Astrocyte (in vitro differentiated cells and primary cell): ENCODE measurements around the gene AFG1L. TPM values are rescaled to one million over a fixed set of nuclear protein-coding genes. Genes with fewer than 3 reads are reported as not detected.

Experiments
- DNase-seq: peaks from one replicate; pipeline ENCODE4 v3.0.0-alpha.2; 2010; ENCODE audit warnings: low read depth
- FAIRE-seq: peaks from 2 replicates; lab custom pipeline; 2011; peaks lifted over from hg19 to GRCh38; lab: Jason Lieb, UNC
- H2AFZ ChIP-seq: 2 replicates; pipeline ENCODE4 v1.6.0; 2012; ENCODE audit warnings: low read depth, low read length, inconsistent platforms
- H3K27ac ChIP-seq: 2 replicates; pipeline ENCODE4 v1.5.1; 2011; ENCODE audit warnings: low read depth, low read length, inconsistent platforms
- H3K27me3 ChIP-seq: 2 replicates; pipeline ENCODE4 v1.6.0; 2011; ENCODE audit warnings: low read length, inconsistent platforms; ENCODE audit not compliant: insufficient read depth
- H3K36me3 ChIP-seq: 2 replicates; pipeline ENCODE4 v1.5.1; 2011; ENCODE audit warnings: low read length, inconsistent platforms; ENCODE audit not compliant: insufficient read depth
- H3K4me1 ChIP-seq: 2 replicates; pipeline ENCODE4 v1.5.1; 2011; ENCODE audit warnings: low read length, inconsistent platforms; ENCODE audit not compliant: insufficient read depth
- H3K4me2 ChIP-seq: 2 replicates; pipeline ENCODE4 v1.6.0; 2012; ENCODE audit warnings: low read length, inconsistent platforms
- H3K4me3 ChIP-seq: 2 replicates; pipeline ENCODE4 v1.5.1; 2011; ENCODE audit warnings: low read depth, mild to moderate bottlenecking, low read length, inconsistent platforms; ENCODE audit not compliant: insufficient read depth
- H3K79me2 ChIP-seq: 2 replicates; pipeline ENCODE4 v1.6.0; 2012; ENCODE audit warnings: mild to moderate bottlenecking, low read length, inconsistent platforms; ENCODE audit not compliant: insufficient read depth
- H3K9ac ChIP-seq: 2 replicates; pipeline ENCODE4 v1.6.0; 2012; ENCODE audit warnings: mild to moderate bottlenecking, low read length, inconsistent platforms
- H3K9me3 ChIP-seq: 2 replicates; pipeline ENCODE4 v1.5.1; 2012; ENCODE audit warnings: low read depth, mild to moderate bottlenecking, low read length, inconsistent platforms; ENCODE audit not compliant: insufficient read depth
- H4K20me1 ChIP-seq: 2 replicates; pipeline ENCODE4 v1.6.0; 2012; ENCODE audit warnings: low read length, inconsistent platforms; ENCODE audit not compliant: insufficient read depth
- H3K27ac Mint-ChIP-seq: one replicate; pipeline ENCODE4 v1.8.0; 2021; ENCODE audit warnings: mild to moderate bottlenecking, mixed read lengths; ENCODE audit not compliant: unreplicated experiment
- H3K27me3 Mint-ChIP-seq: one replicate; pipeline ENCODE4 v1.8.0; 2021; ENCODE audit warnings: low read depth, mixed read lengths; ENCODE audit not compliant: unreplicated experiment
- H3K36me3 Mint-ChIP-seq: one replicate; pipeline ENCODE4 v1.8.0; 2021; ENCODE audit warnings: low read depth, mixed read lengths; ENCODE audit not compliant: unreplicated experiment
- H3K4me1 Mint-ChIP-seq: one replicate; pipeline ENCODE4 v1.8.0; 2021; ENCODE audit warnings: low read depth, mixed read lengths; ENCODE audit not compliant: unreplicated experiment
- H3K4me3 Mint-ChIP-seq: one replicate; pipeline ENCODE4 v1.8.0; 2021; ENCODE audit warnings: mild to moderate bottlenecking, moderate library complexity, mixed read lengths; ENCODE audit not compliant: unreplicated experiment
- H3K9me3 Mint-ChIP-seq: one replicate; pipeline ENCODE4 v1.8.0; 2021; ENCODE audit warnings: mild to moderate bottlenecking, mixed read lengths; ENCODE audit not compliant: unreplicated experiment
- EZH2 ChIP-seq: IDR thresholded peaks from 2 replicates; pipeline ENCODE4 v1.6.1; 2012; ENCODE audit warnings: mild to moderate bottlenecking, low read length, inconsistent platforms; ENCODE audit not compliant: insufficient read depth
- total RNA-seq: library from RNA; stranded (reverse); gene quantifications from 2 replicates; pipeline ENCODE4 v1.2.1, GENCODE V29; 2021
- TF ChIP-seq, protein P1 (sequence below): IDR thresholded peaks from 2 replicates; pipeline ENCODE4 v1.5.1; 2011; ENCODE audit warnings: low read depth, mild to moderate bottlenecking, inconsistent platforms, low read length, moderate library complexity; ENCODE audit not compliant: insufficient read depth

The AFG1L gene
- total RNA-seq, 1 donor from 2014 or later = 7.9 TPM

DNA sequence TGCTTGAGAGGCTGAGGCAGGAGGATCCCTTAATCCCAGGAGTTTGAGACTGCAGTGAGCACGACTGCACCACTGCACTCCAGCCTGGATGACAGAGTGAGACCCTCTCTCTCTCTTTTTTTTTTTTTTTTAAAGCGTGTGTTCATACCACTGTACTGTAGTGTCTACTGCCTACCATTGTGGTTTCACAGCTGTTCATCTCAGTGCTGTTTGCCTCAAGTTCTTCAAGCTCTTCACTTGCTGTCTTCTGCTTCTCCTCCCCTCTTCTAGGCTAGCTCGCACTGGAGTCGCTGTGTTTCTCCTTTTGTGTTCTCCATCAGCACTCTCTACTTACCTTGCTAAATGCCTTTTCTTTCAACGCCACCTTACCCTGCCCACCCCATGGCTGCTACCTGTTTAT lies 273.2 kb downstream of the AFG1L start:
- no peak for TF ChIP-seq EZH2
- TF ChIP-seq, protein P1, sequence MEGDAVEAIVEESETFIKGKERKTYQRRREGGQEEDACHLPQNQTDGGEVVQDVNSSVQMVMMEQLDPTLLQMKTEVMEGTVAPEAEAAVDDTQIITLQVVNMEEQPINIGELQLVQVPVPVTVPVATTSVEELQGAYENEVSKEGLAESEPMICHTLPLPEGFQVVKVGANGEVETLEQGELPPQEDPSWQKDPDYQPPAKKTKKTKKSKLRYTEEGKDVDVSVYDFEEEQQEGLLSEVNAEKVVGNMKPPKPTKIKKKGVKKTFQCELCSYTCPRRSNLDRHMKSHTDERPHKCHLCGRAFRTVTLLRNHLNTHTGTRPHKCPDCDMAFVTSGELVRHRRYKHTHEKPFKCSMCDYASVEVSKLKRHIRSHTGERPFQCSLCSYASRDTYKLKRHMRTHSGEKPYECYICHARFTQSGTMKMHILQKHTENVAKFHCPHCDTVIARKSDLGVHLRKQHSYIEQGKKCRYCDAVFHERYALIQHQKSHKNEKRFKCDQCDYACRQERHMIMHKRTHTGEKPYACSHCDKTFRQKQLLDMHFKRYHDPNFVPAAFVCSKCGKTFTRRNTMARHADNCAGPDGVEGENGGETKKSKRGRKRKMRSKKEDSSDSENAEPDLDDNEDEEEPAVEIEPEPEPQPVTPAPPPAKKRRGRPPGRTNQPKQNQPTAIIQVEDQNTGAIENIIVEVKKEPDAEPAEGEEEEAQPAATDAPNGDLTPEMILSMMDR = no peak
- H3K4me1 ChIP-seq = peaks cover 30% of the 10 kb centered on the region
- H3K4me3 ChIP-seq = no peak overlapping the region
- peaks cover 53% of the 10 kb centered on the region for H4K20me1 ChIP-seq
- Mint-ChIP-seq H3K9me3 (no peaks in the 10 kb centered on the region), H3K27ac (no peak overlapping the region), H3K27me3 (no peaks in the 10 kb centered on the region), H3K4me1 (peaks cover 26% of the 10 kb centered on the region), H3K36me3 (peaks cover 17% of the 10 kb centered on the region), H3K4me3 (peak overlapping the region; percentile 34)
- H3K9me3 ChIP-seq = no peaks in the 10 kb centered on the region
- H2AFZ ChIP-seq = no peak overlapping the region
- H3K9ac ChIP-seq = no peak overlapping the region
- FAIRE-seq (no peak), DNase-seq (no peak)
- H3K79me2 ChIP-seq = peaks cover 89% of the 10 kb centered on the region
- H3K27me3 ChIP-seq = no peaks in the 10 kb centered on the region
- H3K36me3 ChIP-seq = peaks cover 14% of the 10 kb centered on the region
- H3K27ac ChIP-seq = no peak overlapping the region
- H3K4me2 ChIP-seq = no peak overlapping the region

DNA sequence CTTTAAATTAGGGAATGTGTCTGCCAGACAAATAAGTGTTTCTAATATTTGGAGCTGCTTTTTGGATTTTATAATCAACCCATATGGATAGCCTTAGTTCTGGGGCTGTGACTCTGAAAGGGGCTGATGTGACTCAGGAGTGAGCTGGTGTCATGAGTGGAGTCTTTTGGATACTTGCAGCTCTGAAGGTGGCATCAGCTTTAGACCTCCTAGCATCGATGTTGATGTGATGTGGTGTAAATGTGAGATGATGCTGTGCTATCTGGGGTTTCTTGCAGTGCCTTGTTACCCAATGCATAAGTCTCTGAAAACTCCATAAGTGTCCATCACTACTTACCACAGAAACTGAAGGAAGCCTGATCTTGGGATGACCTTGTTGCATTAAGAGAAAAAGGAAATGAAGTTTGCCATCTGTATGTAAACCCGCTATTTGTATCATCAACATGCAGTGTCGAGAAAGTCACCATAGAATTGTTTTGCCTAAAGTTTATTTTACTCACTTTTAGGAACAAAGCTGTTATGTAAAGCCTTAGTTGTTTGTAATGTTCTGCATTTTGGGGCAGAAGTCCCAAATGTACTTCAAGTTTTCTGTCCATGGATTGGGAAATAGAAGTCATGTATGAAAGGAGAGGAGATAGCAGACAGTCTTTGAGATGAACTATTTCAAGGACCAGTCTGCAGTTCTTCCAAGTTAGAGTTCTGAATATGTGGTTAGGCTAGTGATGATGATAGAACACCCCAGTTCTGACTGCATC lies 273.9 kb downstream of the AFG1L start:
- peaks cover 25% of the 10 kb centered on the region for H3K4me1 ChIP-seq
- no peak overlapping the region for H3K27ac ChIP-seq
- H3K27me3 Mint-ChIP-seq = no peaks in the 10 kb centered on the region

More for the DNA sequence above, 273.9 kb downstream of the AFG1L start:
- Histone ChIP-seq H3K9ac (no peak overlapping the region), H3K27me3 (no peaks in the 10 kb centered on the region), H3K4me3 (no peak overlapping the region), H2AFZ (no peak overlapping the region), H3K4me2 (no peak overlapping the region), H3K36me3 (peaks cover 14% of the 10 kb centered on the region), H3K79me2 (peaks cover 86% of the 10 kb centered on the region), H3K9me3 (no peaks in the 10 kb centered on the region), H4K20me1 (peaks cover 49% of the 10 kb centered on the region)
- H3K27ac Mint-ChIP-seq = no peak overlapping the region
- H3K36me3 Mint-ChIP-seq = peaks cover 19% of the 10 kb centered on the region
- no peak overlapping the region for H3K4me3 Mint-ChIP-seq
- TF ChIP-seq, protein P1 = no peak
- no peak for TF ChIP-seq EZH2
- peaks cover 26% of the 10 kb centered on the region for H3K4me1 Mint-ChIP-seq
- H3K9me3 Mint-ChIP-seq = no peaks in the 10 kb centered on the region
- FAIRE-seq = no peak
- no peak for DNase-seq
